Stimulated activated CD4-positive, alpha-beta T cell treated with anti-CD3 and anti-CD28 coated beads, Interleukin-12 subunit alpha, Interleukin-12 subunit beta, amount 100 ng/mL, for 24 hours (primary cell): ENCODE measurements around the gene THADA.

ENCODE experiments used
- DNase-seq, 2 experiments: peaks; one replicate each; pipeline ENCODE4 v3.0.0-alpha.2; 2020; ENCODE audit warnings: low read depth in 2 of 2

Gene THADA

DNA sequence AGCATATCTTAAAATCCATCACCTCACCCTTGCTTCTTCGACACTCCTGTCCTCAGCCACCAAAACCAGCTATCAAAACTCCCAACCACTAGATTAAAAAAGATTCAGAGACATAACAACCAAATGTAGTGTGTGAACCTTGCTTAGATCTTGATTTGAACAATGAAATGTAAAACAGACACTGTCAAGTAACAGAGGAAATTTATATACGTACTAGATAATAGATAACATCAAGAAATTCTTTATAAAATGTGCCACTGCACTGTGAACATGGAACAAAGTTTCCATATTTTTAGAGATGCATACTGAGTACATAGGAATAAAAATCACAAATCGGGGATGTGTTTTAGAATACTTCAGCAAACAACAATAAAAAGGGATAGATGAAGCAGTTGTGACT, 86.0 kb downstream of the THADA start:
- no peak for DNase-seq

DNA sequence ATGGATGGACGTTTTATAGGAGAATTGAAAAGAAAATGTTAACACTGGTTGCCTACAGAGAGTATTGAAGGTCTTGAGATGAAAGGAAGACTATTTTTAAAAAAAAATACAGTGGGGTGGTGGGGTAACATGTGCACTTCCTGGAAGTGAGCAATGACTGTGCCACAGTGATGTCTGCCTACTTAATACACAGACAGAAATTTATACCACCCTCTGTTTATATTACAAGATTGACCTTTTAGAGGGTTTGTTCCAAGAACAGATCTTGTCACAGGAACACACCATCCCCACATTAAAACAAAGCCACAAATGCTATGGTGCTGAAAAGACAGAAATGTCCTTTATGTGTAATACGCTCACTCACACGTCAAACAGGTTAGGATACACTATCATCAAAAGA, 87.6 kb downstream of the THADA start:
- no peak for DNase-seq

DNA sequence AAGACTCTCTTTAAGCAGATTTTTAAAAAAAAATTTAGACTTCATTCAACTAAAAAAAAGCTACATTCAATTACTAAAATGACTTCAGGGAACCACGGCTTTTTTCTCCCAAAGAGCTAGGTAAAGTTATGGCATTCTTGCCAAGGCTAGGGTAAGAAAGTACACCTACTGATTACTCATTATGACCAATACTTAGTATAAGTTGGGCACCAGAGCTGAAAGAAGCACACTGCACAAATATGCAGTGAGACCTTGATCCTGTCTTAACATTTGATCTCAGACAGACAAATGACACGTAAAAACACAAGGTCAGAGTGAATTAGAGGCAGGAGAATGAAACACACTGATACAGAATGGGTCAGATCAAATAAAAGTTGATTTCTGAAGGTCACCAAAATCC, 88.7 kb downstream of the THADA start:
- DNase-seq: no peak

DNA sequence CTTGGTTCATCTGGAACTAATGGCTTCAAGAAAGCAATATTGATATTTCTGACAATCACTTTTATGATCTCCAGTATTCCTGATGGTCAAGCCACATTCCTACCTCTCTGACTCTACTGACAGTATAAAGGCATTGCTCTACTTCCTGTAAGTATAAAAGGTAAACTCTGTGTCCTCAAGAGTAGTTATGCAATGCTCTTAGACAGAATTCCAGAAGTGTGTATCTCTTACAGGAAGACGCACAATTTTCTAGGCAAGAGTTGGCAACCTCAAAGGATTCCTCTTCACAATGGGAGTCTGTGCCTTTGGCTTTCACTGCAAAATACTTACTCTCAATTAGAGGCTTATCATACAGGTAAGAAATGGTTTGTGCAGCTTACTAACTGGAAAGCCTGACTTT, 100.1 kb downstream of the THADA start:
- no peak for DNase-seq

DNA sequence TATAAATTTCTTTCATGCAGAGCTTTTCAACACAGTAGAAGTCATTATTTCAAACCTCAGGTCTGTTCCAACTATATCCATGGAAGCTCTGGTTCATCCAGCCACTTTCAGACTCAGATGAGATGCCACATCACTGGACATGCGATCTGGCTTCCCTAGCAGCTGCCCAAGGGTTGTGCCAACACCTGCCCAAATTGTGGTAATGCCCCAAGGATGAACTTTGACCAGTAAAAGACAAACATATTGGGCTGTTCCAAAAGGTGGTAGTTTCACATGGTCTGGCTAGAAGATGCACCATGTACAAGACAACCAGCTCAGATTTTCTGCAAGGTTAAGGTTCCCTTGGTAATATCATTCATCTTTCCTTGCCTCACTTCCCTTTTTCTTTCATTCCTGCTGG, 101.9 kb downstream of the THADA start:
- DNase-seq: no peak

DNA sequence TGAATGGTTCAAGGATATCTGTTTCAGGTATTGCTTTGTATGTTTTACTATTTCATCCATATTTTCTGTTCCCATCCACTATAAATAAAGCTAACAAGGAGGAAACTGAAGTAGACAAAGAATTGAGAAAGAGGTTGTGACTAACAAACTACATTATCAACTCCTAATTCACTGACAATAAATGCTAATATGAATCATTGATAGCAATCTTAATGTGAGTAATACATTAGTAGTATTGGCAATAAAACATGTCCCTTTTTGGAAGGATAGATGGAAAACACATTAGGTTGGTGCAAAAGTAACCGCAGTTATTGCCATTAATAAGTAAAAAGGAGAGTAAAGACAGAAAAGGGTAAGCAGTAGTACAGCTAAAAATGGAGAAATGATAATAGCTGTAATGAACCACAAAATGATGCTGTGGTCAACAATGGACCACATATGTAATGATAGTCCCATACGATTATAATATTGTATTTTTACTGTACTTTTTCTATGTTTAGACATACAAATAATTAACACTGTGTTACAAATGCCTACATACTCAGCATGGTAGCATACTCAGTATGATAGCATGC, 104.7 kb downstream of the THADA start:
- no peak for DNase-seq

DNA sequence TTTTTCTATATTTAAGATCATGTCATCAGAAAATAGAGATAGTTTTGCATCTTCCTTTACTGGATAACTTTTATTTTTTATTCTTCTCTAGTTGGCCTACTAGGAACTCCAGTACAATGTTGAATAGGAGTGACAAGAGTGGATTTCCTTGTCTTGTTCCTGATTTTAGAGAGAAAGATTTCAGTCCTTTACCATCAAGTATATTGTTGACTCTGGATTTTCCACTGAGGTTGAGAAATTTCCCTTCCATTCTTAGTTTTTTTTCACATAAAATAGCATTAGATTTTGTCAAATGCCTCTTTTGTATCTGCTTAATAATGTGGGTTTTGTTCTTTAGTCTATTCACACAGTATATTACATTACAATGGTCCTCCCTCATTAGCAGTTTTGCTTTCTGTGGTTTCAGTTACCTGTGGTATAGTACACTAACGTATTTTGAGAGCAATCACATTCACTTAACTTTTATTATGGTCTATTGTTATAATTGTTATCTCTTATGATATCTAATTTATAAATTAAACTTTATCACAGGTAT, 105.5 kb downstream of the THADA start:
- no peak for DNase-seq

DNA sequence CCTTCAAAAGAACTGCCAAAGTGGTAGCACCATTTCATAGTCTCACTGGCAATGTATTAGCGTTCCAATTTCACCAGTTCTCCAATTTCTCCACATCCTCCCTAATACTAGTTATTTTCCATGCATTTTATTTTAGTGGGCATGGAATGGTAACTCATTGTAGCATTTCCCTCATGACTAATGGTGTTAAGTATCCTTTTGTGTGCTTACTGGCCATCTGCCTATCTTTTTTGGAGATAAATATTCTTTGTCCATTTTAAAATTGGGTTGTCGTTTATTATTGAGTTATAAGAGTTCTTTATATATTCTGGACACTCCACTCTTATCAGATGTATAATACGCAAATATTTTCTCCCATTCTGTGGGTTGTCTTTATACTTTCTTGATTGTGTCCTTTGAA, 107.1 kb downstream of the THADA start:
- no peak for DNase-seq

DNA sequence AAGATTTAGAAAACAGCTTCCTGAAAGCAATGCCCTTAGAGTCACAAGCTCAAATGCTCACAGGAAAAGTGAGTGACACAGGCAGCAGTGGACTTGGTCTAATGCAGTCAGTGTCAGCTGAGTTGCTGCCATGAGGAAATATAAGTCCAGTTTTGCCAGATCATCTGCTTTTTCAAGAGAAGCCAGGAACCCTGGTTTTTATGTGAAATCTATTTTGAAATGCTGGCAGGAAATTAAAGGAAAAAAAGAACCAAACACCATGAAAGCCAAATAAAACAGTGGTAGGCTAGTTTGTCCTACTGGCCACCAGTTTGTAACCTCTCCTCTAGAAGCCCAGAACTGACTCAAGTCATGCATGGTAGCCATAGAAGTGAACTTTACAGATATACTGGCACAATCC, 109.2 kb downstream of the THADA start:
- DNase-seq: no peak

DNA sequence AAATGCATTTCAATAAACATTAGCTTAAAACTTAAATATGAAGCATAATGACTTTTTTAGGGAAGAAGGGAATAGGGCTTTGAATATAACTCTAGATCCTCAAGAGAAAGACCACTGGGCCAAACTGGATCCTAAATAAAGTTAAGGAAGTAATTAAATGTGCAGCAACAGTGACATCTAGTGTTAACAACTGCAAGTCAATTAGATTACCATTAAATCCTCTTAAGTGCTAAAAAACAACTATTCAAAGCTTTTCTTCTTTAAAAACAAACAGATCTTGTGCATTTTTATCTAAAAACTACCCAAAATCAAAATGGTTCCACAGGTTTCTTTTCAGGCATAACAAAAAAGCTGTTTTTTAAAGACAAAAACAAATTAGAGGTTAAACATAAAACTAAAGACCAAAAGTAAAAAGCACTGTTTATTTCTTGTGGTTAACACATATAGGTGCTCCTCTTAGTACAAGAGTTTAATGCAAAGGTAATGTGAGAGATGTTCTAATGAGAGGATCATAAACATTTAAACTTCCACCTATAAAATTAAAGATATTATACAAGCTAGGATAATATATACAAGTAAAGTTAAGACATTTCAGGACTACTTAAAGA, 111.4 kb downstream of the THADA start:
- no peak for DNase-seq

DNA sequence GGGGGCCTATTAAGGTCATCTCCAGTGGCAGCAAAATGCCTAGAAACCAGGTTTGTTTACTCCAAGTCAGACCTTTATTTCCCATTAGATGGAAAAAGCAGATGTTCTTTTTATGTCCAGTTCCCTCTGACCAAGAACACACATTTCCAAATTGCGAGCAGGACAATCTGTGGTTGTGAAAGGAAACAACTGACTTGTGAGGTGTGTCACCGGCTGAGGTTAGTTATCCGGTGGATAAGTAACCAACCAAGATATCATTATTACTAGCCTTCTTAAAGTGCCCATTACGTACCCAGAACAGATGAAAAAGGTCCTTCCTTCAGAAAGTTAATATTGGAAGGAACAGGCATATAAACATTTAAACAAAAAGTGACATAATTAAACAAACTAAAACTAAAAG, 112.9 kb downstream of the THADA start:
- no peak for DNase-seq

DNA sequence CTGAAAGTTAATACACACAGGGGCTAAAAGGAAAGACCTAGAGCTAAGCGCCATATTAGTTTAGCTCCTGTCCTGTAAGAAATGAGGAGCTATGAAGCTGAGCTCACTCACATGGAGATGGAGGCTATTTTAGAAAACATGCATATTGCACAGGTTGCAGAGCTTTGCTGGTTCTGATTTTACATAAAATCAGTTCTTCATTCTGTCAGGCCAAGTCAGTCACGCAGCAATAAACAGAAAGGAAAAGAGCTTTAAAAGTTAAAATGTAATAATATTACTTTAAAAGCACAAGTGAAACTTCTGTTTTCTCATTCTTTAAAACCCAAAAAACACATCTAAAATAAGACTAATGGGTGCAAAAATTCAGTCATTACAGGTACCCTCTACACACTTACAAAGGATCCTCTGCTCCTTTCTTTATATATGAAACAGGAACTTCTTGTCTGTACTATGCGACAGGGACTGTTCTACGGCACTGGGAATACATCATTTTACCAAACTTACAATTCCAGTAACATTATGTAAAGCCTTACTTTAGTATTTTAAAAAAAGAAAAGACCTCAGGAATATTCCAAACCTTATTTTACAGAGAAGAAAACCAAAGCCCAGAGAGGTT, 113.8 kb downstream of the THADA start:
- no peak for DNase-seq

DNA sequence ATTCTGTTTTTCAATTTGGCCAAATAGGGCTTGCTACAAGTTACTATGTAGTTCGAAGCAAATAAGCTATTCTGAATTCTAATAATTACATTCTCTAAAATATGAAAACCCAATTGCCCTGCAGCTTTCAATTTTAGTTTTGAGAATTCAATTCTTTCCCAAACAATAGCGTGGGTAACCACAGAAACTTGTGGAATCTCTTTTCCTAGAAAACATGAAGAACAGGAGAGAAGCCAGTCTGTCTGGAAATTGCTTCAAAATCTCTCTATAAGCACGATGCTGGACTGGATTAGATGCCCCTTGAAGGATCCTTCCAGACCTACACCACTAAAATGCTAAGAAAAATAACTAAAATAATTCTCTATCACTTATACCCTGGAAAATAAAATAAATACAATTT, 115.0 kb downstream of the THADA start:
- DNase-seq: no peak

DNA sequence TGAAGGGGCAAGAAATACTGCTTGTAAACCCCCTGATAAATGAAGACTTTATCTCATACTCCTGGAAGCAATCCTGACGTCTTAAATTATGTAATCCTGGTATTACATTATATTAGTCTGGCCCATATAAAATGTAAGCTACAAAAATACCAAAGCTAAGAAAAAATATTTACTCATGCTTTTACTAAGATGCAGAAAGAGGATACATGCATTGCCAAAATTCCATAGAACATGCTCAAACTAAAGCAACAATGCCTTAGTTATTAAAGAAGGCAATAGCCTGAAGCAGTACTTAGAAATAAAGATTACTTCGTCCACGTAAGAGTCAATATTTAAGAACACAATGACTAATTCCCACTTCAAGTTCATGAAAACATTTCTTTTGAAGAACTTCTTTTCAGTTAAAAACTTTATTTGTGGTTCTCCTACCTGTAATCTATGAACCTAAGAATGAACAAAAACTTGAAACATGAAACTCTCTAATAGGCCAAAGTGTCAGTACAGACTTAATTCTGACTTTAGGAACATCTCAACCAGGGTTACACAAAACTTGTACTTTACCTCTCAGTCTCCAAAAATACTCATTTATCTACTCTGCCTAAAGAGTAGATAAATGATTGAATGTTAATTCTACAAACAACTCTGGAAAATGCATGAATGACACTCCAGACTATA, 117.3 kb downstream of the THADA start:
- DNase-seq: no peak

DNA sequence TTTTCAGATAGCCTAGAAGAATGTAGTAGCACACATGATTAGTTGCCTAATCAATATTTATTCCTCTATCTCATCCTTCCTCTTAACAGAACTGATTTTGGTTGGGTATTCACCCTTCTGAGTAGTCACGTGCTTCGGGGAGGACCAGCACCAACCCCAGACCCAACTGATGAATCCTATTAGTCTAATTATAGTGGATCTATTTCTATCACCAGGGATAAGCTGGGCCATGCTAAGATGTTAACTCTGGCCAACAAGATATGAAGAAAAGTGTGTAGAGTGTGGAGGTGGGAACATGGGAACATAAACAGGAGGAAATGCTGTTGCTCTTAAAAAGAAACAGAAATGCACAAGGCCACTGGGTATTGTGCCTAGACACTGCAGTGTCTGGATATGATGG, 119.9 kb downstream of the THADA start:
- DNase-seq: no peak

DNA sequence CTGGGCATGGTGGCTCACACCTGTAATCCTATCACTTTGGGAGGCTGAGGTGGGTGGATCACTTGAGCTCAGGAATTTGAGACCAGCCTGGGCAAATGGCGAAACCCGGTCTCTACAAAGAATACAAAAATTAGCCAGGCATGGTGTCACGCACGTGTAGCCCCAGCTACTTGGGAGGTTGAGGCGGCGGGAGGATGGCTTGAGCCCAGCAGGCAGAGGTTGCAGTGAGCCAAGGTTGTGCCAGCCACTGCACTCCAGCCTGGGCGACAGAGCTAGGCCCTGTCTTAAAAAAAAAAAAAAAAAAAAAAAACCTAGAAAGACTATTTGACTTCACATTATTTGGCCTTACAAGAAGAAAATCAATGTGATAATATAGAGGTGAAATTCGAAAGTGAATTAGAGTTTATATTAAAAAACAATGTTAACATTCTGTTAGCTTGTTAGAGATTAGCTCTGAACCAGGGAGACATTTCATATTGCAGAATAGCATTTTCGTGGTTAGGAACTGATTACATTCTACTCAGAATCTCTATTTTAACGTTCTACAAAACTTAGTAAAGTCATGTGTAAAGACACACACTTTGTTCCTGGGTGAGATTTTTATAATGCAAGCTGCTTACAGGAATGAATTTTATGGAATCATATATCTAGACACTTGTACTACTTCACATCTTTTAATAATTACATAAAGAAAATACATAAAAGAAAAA, 120.5 kb downstream of the THADA start:
- DNase-seq: no peak

DNA sequence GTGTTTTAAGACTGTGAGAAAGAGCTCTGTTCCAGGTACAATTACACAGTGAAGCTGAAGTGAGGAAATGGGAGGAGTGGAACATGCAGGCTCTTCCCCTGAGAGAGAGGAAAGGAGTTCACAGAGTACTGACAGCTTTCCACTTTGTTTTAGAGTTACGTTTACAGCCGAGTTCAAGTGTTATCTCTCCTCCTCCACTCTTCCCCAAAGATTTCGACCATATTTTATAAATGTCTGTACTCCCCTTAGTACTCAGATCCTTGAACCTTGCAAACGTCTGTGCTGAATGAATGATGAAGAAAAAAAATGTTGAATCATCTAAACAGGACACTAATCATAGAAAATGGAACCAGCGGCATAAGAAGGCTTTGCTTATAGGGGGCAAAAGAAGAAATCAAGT, 121.6 kb downstream of the THADA start:
- no peak for DNase-seq

DNA sequence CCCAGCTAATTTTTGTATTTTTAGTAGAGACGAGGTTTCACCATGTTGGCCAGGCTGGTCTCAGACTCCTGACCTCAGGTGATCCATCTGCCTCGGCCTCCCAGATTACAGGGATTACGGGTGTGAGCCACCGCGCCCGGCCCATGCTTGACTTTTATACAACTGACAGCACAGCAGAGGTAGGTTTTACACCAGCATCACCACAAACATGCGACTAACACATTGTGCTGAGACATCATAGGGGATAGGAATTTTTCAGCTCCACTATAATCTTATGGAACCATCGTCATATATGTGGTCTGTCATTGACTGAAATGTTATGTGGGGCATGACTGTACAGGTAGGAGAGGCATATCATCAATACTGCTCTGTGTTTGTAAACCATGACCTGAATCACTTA, 122.1 kb downstream of the THADA start:
- no peak for DNase-seq

DNA sequence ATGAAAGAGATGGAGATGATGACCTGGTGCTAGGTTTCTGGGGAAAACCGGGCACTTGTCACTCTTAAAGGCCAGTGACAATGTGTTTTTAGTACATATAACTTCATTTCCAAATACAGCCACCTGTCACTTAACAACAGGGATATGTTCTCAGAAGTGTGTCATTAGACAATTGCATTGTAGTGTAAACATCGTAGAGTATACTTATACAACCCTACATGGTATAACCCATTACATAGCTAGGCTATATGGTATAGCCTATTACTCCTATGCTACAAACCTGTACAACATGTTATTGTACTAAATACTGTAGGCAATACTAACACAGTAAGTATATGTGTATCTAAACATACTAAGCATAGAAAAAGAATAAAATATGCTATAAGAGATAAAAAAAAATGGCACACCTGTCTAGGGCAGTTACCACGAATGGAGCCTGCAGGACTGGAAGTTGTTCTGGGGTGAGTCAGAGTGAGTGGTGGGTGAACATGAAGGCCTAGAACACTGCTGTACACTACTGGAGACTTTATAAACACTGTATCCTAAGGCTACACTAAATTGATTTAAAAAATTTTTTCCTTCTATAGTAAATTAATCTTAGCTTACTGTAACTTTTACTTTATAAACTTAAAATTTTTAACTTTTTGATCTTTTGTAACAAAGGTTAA, 123.2 kb downstream of the THADA start:
- no peak for DNase-seq

DNA sequence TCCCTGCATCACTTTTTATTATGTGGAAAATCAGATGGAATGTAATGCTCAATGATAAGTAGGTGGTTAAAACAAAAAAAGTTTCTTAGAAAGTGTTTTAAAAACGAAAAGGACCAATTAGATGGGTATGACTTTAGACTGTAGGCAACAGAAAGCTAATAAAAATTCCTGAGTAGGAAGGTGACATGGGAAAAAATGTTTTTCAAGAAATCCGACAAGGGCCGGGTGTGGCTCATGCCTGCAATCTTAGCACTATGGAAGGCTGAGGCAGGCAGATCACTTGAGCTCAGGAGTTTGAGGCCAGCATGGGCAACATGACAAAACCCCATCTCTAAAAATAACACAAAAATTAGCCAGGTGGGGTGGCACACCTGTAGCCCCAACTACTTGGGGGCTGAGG, 126.1 kb downstream of the THADA start:
- no peak for DNase-seq

DNA sequence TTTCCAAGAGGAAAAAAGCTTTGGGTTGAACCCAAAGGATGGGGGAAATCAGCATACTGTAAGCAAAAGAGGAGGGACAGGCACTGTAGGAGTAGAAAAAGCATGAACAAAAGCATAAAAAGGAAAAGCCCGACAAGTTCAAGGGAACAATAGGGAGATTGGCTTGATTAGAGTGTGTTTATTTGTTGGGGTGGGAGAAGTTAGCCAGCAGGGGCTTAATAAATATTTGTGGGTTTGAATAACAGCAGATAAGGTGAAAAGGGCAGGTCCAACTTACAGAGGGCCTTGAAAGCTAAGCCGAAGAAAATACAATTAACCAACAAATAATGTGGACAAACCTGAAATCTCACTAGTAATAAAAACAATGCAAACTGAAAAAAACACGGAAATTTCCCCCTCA, 126.7 kb downstream of the THADA start:
- no peak for DNase-seq

DNA sequence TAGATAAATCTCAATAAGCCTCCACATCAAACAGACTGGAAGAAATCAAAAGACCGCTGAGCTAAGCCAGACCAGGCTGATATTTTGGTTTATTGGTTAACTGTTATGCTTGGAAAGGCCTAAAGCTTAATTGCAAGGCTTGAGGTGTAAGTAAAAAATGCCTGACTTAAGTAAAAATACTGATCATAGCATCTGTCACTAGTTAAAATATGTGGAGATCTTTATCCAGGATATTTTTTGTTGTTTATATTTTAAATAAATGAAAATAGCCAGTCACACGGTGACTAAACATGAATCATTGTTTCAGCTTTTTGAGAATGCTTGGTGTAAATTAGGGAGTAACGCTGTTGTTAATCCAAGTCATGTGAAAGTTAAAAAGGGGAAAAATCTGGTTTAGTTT, 127.9 kb downstream of the THADA start:
- no peak for DNase-seq
